DMS114 treated with DMSO at 0.1 percent for 48 hours (cell line): ENCODE measurements around the gene PARD3B.
"Not testable (repeated sequence)": the region's sequence is repeated elsewhere in the genome, so short reads cannot be mapped to it uniquely, and the experiment has no call there.

Source experiments
- DNase-seq: peaks from one replicate; lab custom pipeline; 2025; ENCODE audit not compliant: unreplicated experiment; lab: John Stamatoyannopoulos, UW

Gene PARD3B

DNA sequence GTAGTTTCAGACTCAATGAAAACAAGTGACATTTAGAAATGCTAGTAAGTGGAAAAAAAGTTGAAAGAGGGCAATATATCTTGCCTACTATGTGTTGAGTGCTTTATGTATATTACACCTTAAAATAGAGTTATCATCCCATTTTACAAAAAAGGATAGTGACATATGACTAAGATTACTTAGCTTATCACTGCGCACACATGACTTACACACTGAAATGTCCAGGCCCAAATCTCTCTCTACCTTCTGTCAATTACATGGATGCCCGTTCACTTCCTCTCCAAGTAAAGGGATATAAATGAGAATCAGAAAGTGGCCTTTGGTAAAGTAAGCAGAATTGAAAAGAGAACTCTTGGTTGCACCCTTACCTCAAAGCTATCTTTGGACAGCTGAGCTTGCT, 3.6 kb upstream of the PARD3B start:
- no peak for DNase-seq

DNA sequence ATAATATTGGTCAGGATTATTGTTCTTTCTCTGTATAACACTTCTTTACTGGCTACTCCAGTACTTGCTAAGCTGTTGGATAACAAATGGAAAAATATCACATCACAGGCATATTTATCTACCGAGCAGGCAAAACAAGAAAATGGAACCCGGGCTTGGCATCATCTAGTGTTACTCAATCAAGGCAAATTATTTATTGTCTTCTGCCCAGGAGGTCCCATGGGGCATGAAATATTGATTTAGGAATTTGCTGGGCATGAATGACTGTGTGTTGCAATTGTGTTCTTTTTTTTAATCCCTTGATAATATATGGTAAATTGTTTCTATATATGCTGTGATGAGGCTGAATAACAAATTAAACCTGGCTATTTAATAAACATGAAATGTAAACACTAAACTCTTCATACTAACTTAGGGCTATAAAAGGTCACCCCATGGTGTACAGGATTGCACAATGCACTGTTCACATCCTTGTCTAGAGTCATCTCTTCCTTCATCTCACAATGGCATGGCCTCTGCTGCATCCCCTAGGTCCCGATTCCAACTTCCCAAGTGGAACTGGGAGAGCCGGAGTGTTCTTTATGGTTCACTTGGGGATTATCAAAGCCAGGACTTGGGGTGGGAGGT, 2.2 kb upstream of the PARD3B start:
- DNase-seq: no peak

DNA sequence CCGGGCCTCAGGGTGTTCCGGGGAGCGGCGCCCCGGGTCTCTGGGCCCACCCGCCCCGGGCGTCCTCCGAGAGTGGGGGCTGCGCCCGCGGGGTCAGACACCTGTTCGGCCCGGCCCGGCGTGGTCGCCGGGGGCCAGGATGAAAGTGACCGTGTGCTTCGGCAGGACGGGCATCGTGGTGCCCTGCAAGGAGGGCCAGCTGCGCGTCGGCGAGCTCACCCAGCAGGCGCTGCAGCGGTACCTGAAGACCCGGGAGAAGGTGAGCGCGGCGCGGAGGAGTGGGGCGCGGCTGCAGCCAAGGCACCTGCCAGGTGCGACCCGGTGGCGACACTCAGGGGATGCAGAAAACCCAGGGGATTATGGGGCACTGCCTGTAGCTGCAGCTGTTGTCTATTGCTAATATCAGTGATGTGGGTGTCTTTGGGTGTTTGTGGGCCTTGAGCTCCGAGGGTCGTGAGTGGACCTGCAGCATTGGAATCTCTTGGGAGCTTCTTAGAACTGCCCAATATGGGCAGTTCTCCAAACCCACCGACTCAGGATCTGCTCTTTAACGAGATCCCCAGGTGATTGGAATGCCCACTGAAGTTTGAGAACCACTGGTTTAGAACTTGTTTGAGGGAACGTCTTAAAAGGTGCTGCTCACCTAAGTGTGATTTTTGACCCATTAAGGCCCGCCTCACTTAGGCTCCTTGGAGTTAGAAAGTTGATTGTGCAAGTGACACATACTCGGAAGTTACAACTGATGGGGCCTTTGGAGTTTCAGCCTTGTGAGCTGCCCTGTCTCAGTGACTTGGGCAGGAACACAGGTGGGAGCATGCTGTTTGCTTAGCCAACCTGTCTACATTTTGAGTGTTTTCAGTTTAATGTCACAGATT, 823 bp downstream of the PARD3B start:
- no peak for DNase-seq

DNA sequence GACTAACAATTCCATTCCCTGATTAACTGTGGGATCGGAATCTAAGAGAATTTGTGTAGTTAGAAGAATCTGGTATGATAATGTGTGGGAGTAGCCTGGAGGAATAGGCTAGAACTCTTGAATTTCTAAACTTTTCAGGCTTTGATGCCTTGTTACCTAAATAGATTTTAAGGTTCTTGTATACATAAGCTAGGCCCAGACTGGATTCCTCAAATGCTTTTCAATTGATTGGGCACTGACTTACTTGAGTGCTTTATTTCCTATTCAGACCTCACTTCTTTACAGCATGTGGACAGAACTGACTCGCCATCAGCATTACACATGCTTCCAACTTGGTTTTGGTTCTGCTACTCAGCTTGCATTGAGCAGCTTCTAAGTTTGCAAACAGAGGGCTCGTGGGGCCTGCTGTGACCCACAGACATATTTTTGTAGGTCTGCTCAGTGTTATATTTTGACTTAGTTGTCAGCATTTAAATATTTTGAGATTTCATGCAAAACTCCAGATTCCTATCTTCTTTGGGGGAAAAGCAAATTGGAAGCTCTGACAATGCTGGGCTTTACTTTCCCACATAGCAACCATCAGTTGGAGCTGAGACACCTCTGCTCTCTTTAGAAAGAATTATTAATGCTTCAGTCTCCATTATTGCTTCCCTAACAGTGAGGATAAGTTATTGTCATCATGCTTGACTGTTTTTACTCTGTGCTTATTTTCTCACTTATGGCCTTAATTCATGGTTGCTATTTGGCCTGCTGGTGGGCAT, 5.7 kb downstream of the PARD3B start:
- no peak for DNase-seq

DNA sequence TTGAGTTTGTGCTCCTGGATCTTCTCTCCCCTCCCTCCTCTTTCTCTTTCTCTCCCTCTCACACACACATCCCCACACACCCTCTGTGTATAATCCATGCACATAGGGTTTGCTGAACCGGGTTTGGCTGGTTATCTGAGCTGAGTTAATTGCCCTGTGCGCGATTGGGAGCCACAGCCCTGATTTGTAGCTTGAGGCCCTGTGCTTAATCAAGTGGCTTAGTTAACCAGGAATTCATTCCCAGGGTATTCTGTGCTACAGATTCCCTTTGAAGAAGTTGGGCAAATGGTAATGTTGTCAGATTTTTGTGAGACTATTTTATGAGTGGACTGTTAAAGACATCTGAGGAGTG, 6.2 kb downstream of the PARD3B start:
- DNase-seq: no peak

DNA sequence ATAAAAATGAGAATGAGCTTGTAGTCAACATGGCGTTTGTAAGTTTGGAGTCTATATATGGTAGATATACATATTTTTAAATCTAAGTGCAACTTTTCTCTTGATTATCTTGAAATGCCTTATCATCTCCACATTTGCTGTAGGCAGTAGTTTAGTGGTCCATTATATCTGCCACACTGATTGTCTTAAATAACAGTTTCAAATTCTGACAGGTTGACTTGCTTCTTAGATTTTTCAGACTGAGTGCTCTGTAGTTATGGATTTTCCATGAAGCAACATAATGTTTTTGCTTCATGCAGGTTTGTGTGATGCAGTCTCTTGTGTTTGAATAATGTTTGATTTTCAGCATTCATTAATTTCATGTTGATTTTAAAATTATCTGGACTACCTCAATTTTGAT, 12.3 kb downstream of the PARD3B start:
- DNase-seq: no peak

DNA sequence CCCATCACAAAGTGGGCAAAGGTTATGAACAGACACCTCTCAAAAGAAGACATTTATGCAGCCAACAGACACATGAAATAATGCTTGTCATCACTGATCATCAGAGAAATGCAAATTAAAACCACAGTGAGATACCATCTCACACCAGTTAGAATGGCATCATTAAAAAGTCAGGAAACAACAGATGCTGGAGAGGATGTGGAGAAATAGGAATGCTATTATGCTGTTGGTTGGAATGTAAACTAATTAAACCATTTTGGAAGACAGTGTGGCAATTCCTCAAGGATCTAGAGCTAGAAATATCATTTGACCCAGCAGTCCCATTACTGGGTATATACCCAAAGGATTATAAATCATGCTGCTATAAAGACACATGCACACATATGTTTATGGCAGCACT, 14.1 kb downstream of the PARD3B start:
- DNase-seq: not testable (repeated sequence)

DNA sequence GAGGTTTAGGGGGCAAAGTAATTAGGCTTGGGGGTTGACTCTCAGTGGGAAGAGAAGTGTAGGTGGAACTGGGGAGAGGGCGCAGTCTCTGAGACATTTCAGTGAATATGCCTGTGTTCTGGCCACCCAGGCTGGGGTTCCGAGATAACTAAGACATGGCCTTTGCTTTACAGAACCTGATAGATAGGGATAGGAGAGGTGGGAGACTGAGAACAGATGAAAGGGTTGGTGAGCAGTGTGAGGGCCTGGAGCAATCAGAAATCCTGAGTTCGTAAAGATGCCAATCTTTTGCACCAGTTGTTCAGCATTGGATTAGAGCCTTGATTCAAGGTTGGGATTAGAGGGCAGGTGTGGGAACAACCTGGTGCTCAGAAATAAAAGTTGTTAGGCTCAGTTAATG, 15.6 kb downstream of the PARD3B start:
- no peak for DNase-seq

DNA sequence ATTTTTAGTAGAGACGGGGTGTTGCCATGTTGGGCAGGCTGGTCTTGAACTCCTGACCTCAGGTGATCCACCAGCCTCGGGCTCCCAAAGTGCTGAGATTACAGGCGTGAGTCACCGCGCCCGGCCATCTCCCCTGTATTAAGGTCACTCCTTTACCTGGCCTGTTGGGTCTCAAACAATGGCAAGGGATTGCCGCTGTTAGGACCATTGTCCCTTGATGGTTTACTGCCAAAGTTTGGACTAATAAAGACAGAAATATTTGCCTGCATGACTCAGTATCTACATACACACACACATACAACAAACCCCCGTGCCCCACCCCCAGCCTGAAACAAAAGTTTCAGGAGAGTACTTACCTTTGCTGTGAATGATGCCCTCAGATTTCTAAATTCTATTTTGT, 16.5 kb downstream of the PARD3B start:
- no peak for DNase-seq

DNA sequence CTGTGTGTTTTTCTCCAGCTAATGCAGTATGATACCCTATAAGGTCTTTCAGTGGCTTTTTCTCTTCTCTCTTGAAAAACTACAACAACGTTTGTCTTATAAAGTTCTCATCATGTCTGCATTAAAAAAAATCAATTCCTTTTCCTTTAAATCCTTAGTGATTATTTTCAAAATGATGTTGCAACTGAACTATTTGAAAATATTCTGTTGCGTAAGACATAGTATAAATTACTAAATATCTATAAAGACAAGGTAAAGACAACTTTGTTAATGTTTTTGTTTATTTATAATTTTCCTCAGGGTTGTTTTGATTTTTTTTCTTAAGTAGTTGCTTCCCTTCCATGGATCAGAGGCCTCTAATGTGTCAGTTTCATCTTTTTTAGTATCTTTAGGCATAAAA, 21.2 kb downstream of the PARD3B start:
- DNase-seq: no peak

DNA sequence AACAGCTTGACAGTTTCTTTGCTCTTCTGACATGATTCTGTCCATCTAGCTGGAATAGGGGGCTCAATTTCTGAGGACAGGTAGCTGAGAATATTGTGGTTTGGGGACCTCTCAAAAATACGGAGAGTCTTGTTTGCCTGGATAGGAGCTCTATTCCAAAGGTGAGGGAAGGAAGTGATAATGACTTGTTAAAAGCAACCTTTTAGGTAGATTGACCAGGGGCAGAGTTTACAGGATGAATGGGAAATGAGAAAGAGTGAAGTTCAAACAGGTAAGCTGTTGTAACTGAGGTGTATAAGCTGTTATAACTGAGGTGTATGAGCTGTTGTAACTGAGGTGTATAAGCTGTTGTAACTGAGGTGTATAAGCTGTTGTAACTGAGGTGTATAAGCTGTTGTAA, 25.1 kb downstream of the PARD3B start:
- DNase-seq: no peak

DNA sequence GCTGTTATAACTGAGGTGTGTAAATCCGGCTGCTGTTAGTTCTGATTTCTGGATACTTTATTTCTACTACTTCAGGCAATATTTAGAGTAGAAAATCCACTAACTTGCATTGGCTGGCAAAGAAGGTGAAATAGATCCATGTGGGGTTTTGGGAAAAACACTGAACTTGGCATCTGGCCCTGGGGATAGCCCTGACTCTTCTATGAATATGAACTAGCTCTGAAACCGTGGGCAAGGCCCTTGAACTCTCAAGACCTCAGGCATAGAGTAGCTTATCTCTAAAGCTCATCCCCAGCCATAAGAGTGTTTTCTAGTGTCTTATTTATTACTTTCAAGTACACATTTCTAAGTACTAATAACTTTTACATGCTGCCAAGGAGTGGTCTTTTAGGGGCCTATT, 25.8 kb downstream of the PARD3B start:
- DNase-seq: no peak

DNA sequence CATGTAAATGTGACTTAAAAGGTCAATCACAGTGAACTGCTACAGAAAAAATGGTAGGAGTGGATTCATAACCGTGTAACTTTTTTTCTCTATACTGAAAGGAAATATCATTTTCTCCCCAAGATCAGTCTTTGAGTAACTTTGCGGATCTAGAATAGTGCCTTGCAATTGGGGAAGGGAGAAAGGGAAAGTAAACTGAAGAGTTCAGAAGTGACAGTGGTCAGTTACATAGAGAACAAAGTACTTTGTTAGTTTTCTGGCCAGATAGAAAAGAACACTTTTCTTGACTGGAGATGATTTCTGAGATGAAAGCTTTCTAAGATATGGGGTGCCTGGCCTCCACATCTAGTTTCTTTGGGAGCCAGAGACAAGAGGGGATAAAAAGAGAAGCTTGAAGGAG, 26.6 kb downstream of the PARD3B start:
- no peak for DNase-seq

DNA sequence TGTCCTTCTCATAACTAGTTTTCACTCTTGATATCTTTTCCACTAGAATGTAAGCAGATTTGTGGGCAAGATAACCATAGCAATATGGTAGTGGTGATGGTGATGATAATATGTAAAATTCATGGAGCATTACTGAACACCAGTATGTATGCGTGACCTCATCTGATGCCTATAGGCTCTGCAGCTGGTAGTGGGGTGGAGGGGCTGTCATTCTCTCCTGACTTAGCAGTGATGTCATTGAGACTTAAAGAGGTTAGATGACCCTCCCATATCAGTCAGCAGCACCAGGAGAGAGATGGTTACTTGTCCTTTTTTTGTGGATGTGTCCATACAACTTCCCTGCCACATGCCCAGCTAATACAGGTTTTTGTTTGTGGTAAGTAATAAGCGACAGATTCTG, 27.9 kb downstream of the PARD3B start:
- DNase-seq: no peak

DNA sequence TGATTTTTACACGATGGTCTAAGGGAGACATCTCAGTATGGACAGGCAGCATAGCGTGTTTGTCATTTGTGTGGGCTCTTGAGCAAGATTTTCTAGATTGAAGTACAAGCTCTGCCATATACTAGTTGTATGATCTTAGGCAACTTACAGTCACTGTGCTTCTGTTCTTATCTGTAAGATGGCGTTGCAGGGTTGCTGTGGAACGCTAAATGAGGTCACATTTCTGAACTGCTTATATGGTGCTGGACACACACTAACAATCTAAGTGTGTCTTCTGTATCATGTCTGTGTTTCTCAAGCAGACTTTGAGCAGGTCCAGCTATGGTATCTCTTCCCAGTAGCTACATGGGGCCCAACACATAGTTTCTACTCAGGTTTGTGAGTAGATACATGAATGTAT, 29.2 kb downstream of the PARD3B start:
- DNase-seq: no peak

DNA sequence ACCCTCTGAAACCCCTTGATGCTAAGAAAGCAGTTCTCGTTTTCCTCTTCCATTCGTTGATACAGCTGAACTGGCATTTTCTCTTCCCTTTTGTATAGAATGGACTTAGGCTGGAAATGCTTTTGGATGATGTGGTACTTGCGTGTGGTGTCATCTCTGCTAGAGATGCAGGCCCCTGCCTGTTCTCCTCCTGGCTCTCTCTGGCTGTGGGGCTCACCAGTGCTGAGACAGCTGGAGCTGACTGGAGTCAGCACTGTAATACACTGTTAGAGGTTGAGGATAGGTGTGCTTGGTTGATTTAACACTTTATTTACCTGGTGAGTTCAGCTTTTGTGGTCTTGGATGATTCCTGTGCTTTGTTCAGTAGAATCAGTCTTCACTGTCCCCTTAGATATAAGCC, 30.2 kb downstream of the PARD3B start:
- DNase-seq: no peak

DNA sequence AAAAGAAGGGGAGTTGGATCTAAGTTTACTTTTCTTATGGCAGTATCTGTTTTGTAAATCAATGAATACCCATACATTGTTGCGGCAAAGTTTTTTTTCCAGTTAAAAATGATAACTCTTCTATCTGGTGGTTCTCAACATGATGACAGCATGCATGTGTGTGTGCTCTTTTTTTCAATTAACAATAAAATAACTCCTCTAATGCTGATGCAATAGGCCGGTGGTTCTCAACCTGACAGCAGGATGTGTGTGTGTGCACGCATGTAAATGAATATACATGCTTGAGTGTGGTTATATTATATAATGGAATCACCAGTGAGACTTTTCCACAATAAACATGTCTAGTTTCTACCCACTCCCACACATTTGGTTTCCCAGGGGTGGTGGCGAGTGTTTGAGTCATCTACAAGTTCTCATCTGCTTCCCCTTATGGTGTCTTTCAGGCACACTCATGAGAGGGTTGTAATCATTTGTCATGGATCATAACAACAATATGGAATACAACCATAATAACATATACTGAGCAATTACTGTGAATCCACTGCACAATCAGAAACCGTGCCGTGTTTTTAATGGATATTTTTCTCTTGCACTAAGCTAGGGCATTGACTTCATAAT, 31.2 kb downstream of the PARD3B start:
- no peak for DNase-seq

DNA sequence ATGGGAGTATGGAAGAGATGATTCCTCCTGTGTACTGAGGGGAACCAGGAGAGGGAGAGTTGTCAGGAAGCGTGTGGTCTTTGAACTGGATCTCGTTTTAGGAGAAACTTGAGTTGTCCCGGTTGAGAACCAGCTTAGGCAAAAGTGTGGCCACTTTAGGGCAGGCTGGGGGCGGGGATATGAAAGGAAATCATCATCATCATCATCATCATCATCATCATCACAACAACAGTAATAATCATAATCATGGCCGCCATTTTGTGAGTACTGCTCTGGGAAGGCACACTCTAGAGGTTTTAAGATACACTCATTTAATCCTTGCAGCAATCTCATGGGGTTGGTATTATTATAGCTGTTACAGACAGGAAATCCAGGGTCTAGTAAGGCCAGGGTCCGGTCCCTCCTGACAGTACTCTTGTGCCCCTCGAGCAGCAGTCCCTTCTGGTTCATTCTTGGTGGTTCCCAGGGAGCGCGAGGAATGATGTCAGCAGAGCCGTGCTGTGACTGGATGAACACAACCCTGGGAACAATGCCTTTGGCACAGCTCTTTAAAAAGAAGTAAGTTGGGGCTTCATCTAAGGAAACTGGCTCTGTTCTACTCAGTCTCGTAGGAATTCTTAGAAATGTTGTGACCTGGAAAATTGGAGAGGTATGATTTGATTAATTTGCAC, 33.8 kb downstream of the PARD3B start:
- no peak for DNase-seq

DNA sequence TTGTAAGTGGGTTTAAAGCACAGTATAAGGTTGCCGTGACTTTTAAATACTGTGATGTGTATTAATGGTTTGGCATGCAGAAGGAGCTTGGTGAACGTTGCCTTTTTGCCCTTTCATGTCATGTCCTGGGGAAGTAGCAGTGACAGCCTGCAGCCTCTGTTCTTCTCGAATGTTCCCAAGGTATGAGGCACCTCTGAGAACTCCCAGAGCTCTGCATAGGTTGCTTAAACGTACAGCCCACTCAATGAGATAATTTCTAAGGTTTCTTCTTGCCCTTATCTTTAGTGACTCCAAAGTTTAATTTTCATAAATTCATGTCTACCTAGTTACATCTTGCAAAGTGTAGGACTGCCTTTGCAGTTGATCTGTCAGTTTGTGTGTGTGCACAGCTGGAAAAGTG, 36.7 kb downstream of the PARD3B start:
- no peak for DNase-seq

DNA sequence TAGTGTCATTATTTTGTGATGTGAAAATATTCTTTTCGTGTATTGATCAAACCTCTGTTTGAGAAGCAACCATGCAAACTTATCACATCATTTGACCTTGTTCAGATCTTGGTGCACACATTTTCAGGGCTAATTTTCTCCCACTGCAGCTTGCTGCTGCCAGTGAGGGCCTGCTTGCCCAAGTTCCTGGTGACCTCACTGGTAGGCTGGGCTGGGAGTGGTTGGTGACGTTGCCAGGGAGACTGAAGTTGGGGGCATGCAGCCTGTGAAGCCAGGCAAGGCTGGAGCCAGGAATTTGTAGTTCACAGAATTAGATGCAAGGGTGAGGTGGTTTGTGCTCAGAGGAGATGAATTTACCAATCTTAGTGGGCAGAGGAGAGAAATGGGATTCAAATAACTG, 38.5 kb downstream of the PARD3B start:
- no peak for DNase-seq

DNA sequence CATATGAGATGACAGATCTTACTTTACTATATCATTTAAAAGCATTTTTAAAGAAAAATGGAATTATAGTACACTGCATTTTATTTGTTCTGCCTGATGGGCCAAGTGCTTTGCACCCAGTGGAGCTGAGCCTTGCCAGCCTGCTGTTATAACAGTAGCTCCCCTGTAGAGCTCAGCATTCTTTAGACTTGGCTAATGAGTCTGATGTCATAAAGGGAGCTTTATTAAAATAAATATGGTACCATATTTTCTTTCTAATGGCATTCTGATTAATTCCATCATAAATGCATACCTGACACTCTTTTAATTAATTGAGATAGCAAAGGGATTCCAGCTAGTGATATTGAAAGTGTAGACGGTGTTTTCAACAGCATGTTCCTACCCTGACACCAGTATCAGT, 40.7 kb downstream of the PARD3B start:
- no peak for DNase-seq
